ENCODE measurements around the gene TOMM5.

- TF ChIP-seq REST (IDR thresholded peaks at IDR 0.05; ENCODE audit: insufficient read depth in 1 of 2, low read depth in 2 of 2, low read length in 2 of 2), result no peak
- no peak for TF ChIP-seq POLR2AphosphoS5 (IDR thresholded peaks at IDR 0.05; ENCODE audit: low read depth, low read length)
- TF ChIP-seq SIN3A (IDR thresholded peaks at IDR 0.05; ENCODE audit: borderline replicate concordance, insufficient read depth, low read length), result no peak
Measured at GRCh38 chr9:37547328-37547878, 45.0 kb downstream of the TOMM5 start.

Data from PFSK-1 (cell line).